NCI-H524 (cell line): Measurements from ENCODE around the gene VASH1.

Experiments
- DNase-seq, 2 experiments: peaks; one replicate each; lab custom pipeline; 2025; lab: John Stamatoyannopoulos, UW

VASH1 gene

GRCh38 chr14:76784881-76785280 is 23.6 kb downstream of the VASH1 start:
- DNase-seq: peak; percentile 93 to 96

DNA sequence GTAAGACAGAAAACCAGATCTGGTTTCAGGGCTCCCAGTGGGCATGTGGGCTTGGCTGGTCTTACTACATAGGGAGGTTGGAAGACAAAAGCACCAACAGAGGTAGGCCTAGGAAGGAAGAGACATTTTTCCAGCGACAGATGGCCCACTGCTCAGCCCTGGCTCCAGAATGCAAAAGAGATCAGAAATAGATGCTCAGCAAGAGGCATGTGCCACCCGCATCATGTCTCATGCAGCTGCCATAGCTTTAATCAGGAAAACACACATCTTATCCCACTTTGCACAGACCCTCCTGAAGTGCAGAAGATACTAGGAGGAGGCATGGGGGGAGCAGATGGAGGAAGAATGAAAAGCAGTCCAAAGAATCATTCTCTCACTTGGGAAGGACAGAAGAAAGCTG is 25.3 kb downstream of the VASH1 start:
- DNase-seq: peak; percentile 94 to 99

DNA sequence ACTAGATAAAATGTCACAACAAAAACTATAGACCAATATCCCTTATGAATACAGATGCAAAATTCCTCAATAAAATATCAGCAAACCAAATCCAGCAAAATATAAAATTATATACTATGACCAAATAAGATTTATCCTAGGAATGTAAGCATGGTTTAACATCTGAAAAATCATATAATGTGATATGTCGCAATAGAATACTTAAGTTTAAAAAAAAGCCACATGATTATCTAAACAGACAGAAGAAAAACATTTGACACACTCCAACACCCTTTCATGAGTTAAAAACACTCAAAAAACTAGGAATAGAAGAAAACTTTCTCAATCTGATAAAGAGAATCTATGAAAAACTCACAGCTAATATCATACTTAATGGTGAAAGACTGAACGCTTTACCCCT is 31.2 kb downstream of the VASH1 start:
- no peak for DNase-seq

GRCh38 chr14:76793324-76793723 is 32.1 kb downstream of the VASH1 start:
- DNase-seq: no peak

GRCh38 chr14:76793956-76794355 is 32.7 kb downstream of the VASH1 start:
- no peak for DNase-seq

DNA sequence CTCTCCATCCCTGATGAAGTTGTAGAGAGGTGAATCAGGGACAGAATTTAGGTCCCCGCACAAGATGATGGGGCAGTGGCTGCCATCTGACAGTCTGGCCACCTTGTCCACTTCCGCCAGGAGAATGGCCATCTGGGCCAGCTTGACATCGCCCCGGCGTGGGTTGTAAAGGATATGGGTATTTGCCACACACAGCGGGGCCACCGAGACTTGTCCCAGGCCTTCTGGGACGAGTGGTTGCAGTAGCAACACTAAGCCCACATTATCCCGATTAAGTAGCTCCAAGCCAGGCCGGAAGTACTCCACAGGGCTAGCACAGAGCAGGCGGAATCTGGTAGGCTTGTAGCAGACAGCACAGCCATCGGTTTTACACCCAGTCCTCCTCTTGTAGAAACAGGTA is 45.2 kb downstream of the VASH1 start:
- DNase-seq: no peak

DNA sequence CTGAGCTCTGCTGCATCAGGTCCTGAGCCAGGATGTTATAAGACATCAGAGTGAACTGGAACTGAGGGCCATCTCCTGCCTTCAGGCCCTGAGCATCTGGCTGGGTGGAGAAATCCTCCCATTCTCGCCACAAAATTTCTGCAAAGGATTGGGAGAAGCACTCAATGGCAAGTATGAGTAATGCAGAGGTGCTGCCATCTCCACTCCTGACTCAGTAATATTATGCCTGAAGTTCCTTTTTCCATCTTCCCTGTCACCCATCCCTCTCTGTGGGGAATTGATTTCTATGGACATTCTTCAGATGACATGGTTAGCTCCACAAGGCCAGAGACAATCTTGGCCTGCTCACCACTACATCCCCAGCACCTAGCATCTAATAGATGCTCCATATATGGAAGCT is 46.7 kb downstream of the VASH1 start:
- DNase-seq: no peak

DNA sequence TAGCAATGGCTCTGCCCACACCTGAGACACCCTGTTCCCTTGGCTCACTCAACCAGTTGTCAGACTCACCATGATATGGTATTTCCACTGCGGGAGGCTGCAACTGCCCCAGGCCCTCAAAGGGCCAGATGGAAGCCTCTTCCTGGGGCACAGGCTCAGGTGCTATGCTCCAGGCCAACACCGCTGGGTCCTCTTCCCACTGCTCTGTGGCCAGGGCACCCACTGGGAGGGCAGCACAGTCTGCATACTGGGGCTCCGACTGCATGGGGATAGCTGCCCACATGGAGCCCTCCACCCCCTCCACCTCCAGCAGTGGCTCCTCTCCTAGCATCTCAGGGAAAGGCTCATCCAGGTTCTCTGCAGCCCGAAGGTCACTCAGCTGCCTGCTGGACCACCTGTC is 47.7 kb downstream of the VASH1 start:
- no peak for DNase-seq

DNA sequence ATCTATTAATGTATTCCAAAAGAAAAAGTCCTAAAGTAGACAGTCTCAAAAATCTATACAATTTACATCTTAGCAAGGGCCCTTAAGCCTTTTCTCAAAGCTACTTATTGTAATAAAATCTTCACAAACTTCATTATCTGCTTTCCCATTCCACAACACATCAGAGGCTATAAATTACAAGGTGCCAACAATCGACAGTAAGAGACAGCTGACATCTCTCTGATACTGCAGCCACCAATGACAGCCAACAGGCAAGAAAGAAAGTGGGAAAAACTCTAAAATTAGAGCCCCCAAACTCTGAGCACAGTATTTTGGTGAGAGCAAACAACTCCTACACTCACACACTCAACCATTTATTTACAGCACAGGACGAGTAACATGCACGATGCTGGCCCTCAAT is 49.3 kb downstream of the VASH1 start:
- DNase-seq: no peak

DNA sequence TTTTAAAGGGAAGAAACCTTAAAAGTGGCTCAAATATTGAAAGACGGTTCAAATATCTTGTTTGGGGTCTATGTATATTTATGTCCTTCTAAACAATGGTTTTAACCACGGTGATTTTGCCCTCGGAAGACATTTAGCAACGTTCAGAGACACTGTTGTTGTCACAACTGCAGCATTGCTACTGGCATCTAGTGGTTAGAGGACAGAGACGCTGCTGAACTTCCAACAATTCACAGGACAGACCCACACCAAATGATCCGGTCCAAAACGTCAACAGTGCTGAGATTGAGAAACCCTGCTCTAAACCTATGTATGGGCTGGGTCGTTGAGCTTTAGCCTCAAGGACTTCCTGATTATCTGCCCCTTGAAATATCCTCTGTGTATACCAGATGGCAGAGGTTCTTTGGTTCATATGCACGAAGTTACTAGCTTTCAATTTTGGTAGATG is 49.7 kb downstream of the VASH1 start:
- DNase-seq: peak; percentile 65 to 78

- no peak for DNase-seq
Observed at GRCh38 chr14:76811561-76811960, 50.3 kb downstream of the VASH1 start.

DNA sequence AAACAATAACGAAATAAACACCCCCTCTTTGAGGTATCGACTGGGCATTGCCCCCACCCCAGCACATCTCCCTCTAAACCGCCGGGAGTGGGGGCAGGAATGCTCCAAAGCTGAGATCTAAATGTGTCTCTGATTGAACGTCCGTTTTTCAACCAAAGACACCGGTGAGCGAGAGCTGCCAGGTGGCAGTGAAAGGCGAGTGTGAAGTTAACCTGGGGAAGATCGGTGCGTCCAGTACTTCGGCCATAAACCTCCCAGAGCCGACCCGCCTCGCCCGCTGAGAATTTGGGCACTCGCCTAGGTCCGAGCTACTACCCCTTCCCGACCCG is 50.8 kb downstream of the VASH1 start:
- DNase-seq: peak in 1 of 2 experiments; percentile 51

DNA sequence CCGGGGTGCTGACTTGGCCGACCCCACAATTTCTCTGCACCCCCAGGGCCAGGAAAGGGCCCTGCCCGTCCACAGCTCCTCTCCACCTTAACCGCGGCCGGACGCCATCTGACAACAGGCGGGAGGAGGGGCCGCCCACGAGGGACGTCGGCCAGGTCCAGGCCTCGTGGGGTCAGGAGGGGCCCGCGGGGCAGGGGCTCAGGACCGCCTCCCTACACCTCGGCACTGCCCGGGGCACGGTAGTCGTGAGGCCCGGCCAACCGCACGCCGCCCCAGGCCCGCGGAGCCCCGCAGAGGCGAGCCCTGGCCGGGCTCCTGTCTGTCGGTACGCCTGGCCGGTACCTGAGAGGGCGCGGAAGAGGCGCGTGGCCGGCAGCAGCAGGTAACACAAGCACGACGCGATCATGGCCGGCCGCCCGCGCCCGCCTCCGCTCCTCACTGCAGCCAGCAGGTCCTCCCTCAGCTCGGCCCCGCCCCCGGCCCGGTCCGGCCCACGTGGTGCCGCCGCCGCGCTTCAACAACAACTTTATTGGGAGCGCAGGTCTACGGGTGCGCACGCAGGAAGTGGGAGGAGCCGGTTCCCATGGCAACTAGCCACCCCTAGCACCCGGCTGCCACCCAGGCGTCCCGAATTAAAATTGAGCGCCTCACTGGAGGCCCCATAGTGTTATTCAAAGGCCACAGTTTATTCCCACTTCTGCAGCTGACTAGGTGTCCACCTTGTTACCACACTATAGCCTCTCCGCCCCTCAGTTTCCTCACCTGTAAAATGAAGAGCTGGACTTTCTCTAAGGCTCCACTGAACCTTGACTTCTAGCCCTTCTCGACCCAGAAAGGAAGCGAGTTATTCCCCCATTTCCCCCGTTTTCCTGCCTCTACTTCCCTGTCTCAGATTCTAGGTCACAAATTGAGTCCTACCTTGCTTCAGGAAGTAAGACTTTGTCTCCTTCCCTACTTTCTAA is 51.4 kb downstream of the VASH1 start, which contains the start of gene ANGEL1:
TSS of gene ANGEL1 (minus strand) at position 461 of the 962 bp plus-strand sequence. CDS start at position 406, 55 bp downstream.
- peak; percentile 98 to 99 for DNase-seq

GRCh38 chr14:76814726-76815645 is 53.7 kb downstream of the VASH1 start:
- no peak for DNase-seq

DNA sequence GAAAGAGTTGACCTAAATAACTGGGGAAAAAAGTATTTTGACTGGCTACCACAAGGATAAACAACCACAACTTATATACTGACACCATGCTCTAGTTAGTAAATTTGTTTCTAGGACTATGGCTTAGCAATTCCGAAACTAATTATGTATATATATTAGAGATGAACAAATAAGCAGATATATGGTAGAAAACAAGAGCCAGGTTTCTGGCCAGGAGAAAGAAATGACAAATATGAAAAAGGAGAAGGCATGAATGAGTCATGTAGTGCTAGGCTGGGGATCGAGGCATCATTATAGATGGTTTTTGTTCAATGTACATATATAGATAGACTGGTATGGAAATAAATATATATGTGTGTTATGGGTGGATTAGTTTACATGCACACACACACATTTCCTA is 59.4 kb downstream of the VASH1 start:
- no peak for DNase-seq

DNA sequence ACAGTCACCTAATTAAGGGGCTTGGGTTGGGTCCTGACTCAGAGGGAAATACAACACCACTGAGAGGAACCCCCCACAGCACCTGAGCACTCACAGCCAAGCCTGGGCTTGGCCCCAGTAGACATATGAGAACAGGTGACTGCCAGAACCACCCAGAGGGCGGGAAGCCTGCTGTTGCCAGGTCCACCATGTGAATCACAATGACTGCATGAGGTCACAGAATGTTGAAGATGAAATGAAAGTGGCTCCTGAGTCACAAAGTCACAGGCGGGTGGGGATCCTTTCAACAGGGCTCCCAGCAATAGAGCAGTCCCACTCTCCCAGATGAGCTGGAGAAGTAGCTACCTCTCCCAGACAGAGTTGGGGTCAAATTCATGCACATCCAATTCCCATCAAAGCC is 64.9 kb downstream of the VASH1 start, which contains the start of gene LRRC74A:
TSS of gene LRRC74A (plus strand) at position 287 of the 400 bp plus-strand sequence. CDS start 290 bp downstream, outside the sequence.
- no peak for DNase-seq

- DNase-seq: no peak
Observed at GRCh38 chr14:76827696-76828296, 66.5 kb downstream of the VASH1 start.

- DNase-seq: no peak
Observed at GRCh38 chr14:76828339-76829012, 67.2 kb downstream of the VASH1 start.

DNA sequence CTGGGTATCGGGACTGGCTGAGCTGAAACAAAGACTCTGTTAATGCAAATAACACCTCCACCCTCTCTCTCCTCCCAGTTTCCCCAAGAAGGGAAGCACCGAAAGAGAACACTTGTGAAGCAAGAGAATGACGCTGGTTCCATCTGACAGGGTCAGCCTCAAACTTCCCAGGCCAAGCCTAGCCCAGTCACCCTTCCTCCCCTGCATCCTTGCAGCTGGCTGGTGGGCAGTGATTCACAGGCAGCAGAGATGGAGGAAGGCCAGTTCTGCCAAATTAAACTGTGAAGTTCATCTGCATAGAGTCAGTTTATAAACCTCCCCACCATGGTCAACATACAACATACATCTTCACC is 67.7 kb downstream of the VASH1 start:
- DNase-seq: no peak

GRCh38 chr14:76829650-76830421 is 68.6 kb downstream of the VASH1 start:
- DNase-seq: peak; percentile 40 to 73

- DNase-seq: no peak
Observed at GRCh38 chr14:76830556-76830955, 69.3 kb downstream of the VASH1 start.
